HG03066 (cell line): ENCODE measurements around the gene IL3.

ENCODE experiments used
- ATAC-seq: cut with Tn5 transposase; IDR thresholded peaks from one replicate; pipeline ENCODE4 v1.9.1; 2021; ENCODE audit warnings: low read depth; ENCODE audit not compliant: unreplicated experiment

The IL3 gene

DNA sequence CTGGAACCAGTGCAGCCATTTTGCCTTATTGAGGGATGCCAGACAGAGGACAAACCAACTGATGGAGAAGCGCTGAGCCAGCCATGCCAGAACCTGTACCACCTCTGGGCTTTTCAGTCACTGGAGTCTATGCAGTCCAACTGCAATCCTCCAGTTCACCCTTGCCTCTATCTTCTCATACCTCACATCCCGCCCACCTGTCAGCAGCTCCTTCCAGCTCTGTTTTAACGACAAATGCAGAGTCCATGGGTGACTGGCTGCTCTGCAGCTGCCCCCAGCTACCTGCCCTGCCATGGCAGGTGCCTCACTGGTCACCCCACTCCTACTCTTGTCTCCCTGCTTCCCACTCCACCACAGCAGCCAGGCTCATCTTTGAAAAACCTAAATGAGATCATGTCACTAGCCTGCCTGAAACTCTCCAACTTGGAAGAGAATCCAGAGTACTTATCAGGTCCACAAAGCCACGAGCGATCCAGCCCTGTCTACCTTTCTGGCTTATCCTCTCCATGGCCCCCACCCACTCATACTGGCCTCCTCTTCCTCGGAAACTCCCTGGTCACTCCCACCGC lies 35.0 kb upstream of the IL3 start:
- no peak for ATAC-seq

DNA sequence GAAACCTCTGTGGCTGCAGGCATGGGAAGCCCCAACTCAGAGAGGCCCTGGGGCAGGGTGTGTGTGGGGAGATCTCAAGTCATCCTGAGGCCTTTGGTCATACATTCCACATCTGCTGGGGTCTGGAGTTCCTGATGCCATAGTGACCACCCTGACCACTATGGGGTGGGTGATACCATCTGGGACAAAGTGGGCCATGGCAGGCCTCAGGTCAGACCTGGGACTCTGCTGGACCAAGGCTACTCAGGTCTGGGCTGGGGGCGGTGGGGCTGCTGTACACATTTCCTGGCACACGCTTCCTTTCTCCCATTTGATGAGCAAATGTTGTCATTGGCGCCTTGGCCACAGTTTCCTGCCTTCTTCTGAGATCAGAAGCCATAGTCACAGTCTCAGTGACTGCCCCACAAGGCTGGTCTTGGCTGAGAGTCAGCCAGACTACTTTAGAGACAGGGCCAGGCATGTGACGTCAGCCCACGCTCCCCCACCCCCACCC lies 33.9 kb upstream of the IL3 start:
- ATAC-seq, result no peak

DNA sequence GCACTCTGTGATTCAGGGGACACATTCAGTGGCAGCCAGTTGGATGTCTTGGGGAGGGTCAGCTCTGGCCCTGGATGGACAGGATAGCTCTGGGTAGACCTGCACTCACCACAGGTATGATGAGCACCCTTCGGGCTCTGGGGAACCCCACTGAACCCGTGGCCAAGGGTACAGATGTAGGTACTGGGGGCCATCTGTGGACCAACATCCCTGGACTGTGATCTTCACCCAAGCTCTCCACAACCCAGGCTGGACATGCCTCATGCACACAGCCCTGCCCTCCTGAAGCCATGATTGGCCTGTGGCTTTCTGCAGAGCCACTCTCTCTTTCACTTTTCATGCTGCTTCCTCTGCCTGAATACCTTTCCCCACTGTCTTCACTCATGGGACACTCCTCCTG lies 33.4 kb upstream of the IL3 start:
- ATAC-seq, result no peak

DNA sequence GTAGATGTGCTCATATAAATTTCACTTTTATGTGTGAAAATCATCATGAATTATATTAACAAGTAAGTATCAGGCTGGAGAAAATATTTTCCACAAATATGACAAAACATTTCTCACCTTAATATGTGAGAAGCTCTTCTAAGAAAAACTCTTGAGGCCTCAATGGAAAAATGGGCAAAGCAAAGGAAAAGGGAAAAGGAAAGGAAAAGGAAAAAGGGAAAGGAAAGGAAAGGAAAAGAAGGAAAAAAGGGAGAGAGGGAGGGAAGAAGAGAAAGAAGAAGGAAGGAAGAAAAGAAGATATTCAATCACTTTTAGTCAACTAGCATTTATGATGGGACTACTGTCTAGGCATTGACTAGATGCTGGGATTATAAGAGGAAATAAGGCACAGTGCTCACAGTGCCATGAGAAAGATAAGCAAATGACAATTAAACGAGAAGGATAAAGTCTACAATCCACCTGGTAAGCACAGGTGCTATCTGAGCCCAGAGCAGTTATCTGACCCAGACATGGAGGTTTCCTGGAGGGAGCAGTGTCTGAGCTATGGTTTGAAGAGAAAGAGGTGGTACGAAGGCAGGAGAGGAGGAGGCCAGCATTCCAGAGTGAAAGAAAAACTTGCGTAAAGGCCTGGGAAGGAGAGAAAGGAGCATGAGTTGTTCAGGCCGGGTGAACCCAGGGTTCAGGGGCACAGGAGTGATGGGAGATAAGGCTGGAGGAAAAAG lies 30.7 kb upstream of the IL3 start:
- no peak for ATAC-seq

DNA sequence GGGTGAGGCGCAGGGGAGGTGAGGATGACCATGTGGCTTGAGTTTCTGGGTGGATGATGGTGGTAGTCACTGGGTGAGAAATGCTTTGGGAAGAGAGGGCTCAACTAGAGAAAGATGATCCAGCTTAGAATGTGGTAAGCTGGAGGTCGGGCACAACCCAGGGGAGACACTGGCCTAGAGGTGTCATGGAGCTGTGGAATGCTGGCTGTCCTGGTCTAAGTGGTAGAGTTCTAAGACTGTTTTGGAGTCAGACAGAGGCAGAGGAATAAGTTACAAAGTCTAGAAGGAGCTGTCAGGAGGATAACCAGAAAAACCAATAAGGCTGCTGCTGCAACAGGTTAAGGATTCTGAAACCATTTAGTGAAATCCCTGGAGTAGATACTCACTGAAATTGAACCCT lies 29.8 kb upstream of the IL3 start:
- no peak for ATAC-seq

DNA sequence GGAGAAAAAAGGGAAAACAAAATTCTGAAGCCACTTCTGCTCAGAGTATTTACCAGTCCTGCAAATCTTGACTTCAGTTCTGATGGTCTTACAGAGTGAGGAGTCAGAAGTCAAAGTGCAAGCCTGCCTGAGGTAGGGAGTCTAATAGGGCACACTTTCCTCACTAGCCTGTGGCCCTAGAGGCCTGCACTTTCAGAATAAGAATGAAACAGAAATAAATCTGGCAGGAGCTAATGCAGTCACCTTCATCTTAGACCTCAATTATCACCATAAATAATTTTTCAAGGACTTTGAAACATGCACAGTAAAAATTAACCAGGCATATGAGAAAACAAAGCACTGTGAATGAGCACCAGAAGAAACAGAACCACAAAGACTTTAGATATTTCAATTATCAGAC lies 28.3 kb upstream of the IL3 start:
- ATAC-seq, result no peak

DNA sequence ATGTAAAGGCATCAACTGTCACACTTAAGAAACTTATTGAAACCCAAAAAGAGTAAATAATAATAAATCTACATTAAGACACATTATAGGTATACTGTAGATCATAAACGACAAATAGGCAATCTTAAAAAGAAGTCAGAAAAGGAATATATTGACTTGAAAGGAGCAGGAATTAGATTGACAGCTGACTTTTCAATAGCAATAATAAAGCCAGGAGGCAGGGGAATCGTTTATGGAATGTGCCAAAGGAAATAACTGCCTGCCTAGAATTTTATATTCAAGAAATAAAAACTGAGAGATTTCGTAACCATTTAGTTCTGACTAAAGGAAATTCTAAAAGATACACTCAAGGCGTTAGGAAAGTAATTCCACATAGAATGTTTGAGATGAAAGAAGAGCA lies 27.3 kb upstream of the IL3 start:
- no peak for ATAC-seq

DNA sequence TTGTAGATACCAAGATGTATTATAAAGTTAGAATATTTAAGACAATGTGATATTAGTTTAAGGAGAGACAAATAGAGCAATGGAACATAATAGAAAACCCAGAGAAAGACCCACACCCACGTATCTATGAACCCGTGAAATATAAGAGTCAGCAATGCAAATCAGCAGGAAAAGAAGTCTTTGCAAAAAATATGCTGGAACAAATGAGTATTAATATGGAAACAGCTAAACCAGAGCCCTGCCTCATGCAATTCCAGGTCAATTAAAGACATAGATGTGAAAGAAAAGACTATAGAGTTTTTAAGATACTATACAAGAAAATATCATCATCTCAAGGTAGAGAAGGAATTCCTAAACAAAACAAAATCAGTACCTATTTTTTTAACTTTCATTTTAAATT lies 23.1 kb upstream of the IL3 start:
- no peak for ATAC-seq

DNA sequence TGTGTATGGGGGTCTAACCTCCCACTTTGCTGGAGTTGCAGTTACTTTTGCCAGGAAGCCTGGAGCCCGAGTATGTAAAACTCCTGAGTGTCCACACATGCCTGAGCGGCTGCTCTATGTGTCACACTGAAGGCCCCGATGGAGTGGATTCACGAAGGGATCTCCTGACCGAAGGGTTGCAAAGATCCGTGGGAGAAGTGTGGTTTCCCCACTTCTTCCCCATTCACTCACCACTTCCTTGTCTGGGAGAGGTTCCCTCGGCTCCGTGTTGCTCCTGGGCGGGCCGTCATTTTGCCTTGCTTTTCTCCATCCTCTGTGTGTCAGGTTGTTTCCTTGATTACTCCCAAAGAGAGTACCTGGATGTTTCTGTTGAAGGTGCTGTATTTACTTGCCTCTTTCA lies 16.2 kb upstream of the IL3 start:
- no peak for ATAC-seq

DNA sequence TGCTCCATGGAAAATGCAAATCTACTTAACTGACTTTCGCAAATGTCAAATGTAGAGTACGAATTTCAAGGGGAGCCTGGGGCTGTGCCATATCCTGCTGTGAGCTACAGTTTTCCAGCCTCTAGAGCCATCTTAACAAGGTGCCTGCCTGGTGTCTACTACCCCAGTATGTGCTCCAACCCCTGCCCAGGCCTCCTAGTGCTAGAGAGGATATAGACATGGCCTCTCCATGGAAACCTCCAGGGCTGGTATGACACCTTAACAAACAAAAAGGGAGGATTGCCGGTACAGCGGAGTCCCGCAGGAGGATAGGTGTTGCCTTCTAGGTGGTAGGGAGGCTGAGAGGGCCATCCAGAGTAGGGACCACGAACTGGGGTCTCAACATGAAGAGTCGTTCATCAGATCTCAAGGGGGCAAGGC lies 13.6 kb upstream of the IL3 start:
- ATAC-seq, result no peak

DNA sequence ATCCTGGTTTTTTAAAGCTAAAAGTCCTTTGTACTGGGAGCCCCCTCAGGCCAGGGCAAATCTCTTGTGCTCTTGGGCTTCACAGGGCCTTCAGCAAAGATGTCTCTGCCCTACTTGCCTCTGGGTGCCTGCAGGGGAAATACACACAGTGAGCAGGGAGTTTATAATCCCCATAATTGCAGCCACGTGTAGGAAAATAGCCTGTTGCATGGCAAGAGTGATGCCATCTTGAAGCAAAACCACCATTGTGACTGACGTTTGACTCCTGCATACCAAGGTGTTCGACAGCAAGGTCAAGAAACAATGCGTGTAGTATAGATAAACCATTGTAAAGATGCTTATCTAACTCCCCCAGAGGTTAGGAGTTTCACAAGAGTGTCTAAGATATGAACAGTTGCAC lies 11.4 kb upstream of the IL3 start:
- ATAC-seq, result no peak

DNA sequence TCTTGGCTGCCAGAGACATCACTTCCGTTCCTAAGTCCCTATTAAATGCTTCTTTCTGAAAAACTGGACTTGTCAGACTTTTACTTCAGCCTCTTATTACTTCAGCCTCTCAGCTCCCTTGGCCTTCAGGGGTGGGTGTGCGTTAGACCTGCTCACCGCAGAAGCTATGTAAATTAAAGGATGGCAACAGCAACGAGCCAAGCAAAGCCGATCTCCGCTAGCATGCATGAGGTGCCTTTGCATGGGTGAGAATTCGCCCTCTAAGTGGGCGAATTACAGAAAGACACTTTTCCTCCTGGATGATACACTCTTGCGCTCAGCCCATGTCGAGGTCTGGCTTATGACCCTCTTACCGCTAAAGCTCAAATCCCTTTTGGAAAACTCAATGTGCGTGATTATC lies 10.9 kb upstream of the IL3 start:
- ATAC-seq, result no peak

DNA sequence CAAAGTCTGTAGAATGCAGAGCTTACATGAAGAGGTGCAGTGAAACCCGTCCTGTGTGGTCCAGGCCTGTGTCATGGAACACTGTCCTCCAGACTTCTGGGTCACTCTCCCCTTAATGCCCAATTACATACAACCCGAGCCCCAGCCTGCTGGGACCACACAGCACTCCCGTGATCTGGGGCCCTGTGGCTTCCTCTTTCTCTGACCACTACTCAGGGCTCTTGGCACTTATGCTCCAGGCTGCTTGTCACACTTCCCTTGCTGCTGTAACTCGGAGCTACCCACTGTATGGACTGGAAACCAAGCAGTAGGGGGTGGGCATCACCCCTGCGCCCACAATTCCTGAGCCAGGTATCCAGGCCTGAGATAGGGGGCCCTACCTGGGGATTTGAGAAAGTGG lies 10.3 kb upstream of the IL3 start:
- no peak for ATAC-seq

DNA sequence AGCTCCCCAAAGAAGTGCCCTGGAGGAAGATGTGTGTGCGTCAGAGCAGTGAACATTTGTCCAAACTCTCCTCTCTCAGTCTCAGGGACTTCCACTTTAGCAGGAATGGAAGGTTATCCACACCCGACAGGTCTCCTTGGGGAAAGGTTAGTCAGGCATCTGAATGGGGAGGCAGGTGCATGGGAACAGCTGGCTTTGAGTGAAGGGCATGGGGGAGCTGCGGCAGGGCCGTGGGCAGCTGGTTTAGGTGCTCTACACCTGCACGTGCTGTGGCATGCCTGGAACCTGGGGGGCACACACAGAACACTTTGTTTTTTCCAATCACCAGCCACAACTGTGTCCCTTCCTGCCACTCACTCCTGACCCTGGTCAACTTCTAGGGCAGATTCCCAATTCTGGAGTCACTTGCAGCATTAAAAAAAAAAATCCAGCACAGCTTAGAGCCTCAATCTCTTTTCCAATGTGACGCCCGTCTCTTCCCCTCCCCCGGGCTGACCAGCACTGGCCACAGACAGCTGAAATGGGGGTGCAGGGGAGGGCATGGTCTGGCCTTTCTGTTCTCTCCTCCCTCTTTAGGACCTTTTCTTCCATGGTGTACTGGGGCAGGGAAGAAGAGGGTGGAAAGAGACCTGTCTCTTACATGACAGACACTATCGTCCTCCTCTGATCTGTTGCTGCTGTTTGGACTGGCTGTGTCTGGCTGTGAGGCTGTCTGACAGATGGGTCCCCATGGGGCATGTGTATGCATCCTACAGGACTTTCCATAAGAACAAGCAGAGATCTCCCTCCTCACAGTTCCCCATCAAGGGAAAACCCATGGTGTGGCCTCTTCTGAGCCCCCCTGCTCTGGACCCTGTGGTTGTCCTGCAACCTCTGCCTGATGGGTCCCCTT lies 9.5 kb upstream of the IL3 start:
- no peak for ATAC-seq

DNA sequence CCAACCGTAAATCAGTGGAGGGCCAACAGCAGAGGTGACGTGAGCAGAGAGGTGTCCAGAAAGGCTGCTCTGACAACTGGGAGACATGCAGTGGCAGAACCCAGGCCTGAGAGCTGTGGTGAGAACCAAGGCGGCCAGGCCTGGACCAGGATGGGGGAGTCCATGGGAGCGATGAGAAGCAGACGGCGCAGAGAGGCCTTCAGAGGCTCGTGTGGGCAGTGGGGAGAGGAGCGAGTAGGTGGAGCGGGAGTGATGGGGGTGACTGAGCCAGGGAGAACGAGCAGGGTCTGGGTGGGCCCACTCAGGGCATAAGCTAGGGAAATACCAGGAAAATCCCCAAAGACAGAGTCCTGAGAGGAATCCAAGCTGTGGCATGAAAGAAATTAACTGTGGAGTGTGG lies 7.9 kb upstream of the IL3 start:
- ATAC-seq, result no peak

DNA sequence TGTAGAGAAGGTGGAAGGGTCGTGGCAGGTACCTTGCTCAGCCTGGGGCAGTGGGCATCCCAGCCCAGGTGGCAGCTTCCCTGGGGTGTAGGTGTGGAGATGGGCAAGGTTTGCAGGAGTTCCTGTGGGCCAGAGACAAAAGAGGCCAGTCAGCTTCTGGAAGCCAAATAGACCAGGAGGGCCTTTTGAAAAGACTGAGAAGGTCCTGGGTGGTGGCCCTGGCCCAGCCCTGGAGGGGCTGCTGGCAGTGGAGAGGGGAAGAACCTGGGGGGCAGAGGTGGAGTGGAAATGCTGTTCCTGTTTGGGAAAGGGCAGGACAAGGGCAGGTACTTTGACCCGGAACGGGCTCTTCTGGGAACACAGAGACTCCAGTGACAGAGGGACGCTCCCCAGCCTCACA lies 7.0 kb upstream of the IL3 start:
- no peak for ATAC-seq

DNA sequence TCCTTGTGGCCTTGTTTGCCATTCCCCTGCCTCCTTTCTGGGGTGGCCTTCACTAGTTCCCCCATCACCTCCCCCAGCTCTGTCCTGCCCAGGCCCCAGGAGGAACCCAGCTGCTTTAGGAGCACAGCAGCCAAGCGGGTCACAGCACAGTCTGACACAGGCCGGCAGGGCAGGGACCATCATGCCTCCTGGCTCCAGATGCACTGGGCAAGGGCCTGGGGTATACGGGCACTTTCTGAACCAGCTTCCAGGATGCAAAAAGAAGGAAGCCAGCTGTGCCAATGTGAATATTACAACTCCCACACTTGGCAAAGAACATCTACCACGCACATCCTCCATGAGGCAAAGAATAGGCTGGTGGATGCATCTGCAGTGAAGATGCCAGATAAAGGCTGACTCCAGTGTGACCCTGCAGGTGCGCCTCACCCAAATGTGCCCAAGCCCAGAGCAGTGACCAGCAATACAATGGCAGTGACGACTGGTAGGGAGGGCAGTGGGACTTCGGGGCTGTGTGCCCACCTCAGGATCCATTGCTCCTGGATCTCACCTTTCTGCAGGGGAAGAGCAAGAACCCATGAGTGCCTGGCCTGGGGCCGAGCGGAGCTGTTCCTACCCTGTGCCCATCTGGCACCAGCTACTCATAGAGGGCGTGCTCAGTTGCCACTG lies 6.3 kb upstream of the IL3 start:
- ATAC-seq, result no peak

DNA sequence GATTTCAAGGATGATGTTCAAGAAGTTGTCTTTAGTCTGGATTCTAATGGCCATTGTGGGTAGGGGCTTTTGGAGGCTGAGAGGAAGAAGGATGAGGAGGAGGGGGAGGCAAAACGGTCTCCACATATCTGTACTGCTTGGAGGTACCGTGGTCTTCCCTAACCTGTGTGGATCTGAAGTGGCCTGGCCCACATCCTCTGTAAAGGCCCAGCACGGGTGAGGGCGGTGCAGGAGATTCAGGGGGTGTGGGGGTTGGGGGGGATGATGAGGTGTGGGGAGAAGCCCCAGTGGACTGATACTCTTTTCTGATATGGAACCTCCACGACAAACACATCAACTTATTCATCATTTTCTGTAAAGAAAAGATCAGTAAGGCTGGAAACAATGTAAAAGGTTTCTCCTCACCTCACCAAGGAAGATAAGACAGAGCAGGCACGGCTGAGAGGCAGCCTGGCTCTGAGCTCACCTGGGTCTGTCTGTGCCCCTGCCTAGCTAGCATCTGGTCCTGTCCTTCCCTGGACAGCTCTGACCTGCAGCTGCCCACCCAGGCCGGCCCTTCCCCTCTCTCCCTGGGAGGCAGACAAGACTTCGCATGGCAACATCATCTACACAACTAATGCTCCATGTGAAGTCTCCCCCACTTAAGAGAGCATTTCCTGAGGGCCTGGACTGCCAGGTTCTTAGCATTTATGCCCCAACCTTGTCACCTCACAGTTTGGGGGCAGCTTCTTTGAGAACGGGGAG lies 5.6 kb upstream of the IL3 start:
- no peak for ATAC-seq

DNA sequence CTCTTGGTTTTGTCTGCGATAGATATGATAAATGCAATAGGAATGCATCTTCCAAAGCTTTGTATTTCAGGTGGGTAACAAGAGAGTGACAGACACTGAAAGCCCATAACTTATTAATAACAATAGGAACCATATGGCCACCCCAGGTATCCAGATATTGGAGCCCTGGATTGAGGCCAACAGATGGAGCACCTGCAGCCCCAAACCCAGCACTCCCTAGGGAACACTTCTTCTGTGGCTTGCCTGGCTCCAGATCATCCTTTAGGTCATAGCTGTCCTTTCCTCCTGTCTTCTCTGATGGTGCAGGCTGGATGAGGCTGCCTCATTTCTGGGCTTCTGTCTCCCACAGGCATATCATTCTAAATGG lies 5.0 kb upstream of the IL3 start:
- no peak for ATAC-seq

DNA sequence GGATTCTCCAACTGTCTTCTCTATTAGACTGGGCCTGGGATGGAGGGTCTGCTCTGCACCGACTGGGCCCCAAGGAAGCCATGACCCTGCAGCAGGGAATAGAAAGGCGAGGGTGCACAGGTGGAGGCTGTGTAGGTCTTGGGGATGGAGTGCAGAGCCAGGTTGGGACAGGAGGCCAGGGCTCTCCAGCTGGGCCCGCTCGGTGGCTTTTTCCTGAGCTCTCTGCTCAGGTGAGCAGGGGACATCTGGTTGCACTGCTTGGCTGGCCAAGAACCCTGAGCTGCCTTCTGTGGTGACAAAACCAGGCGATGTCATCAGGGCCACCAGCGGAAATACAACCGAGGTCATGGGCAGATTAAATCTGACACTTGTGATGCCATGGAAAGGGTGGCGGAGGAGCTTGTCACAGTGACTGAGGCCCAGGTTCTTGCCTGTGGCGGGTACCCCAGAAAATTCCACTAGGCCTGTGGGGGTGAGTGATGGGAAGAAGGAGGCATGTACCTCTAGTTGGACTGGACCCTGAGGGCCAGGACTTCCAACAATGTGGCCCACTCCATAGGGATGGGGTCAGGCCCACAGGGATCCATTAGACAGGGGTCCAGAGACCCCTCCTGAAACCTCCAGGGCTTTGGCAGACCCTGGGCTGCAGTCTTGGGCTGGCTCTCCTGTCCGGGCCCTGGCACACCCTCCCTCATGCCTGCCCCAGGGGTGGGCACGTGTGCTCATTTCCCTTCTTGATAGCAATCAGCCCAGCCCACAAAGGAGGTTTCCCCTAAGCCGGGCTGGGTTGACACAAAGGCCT lies 4.4 kb upstream of the IL3 start:
- ATAC-seq, result no peak
